Erythroblast (primary cell): ENCODE results near the gene SCNN1B.

Experiments
- GATA1 ChIP-seq: IDR thresholded peaks from 2 replicates; pipeline ENCODE4 v1.6.1; 2011; ENCODE audit warnings: low read depth, mild to moderate bottlenecking, control low read depth, low read length, moderate library complexity
- POLR2A ChIP-seq: IDR thresholded peaks from 2 replicates; pipeline ENCODE4 v1.6.1; 2011; ENCODE audit warnings: mild to moderate bottlenecking, low read length

DNA sequence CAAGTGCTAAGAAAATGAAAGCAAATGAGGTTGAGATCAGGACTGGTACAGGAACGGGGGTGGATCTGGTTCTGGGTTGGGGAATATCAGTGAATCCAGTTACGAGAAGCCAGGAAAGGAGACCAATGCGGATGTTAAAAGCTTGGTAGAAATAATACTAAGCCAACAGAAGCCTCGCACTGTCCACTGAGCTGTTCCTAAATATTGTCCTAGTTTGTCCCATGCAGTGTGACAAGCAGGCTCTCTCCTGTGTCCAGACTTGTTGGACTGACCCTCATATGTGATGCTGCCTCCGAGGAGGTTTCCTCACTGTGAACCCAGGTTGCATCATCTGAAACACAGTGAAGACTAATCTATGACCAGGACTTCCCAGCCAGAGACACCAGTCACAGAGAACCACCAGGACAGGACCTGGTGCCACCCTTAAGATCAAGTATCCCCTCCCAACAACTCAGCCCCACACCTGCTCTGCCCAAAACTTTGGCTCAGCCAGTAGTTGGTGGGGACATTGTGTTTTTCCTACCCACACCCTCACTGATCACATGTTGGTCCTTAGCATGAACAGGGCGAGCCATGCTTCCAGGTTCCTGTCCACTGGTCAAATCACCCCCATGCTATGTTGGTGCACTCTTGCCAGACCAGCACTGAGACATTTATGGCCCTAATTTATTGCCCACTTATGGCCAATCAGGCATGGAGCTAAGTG lies 32.7 kb upstream of the SCNN1B start:
- TF ChIP-seq POLR2A, result no peak
- no peak for TF ChIP-seq GATA1
